Transverse colon (tissue), 4 donors: ENCODE data around the gene TLCD1. TPM values are rescaled to one million over a fixed set of nuclear protein-coding genes. Genes with fewer than 3 reads are reported as not detected.

Experiments used
- DNase-seq: peaks from one replicate; pipeline ENCODE4 v3.0.0-alpha.2; 2019
- H3K27ac ChIP-seq, 4 donors: fragments of 200-600 bp; sonication (generic); 2 replicates each; pipeline ENCODE4 v1.5.1; 2016 to 2018; ENCODE audit warnings: inconsistent platforms in 4 of 4
- H3K27me3 ChIP-seq: fragments of 200-600 bp; sonication (generic); 2 replicates; pipeline ENCODE4 v1.5.1; 2017; ENCODE audit warnings: inconsistent platforms
- H3K36me3 ChIP-seq, 4 donors: fragments of 200-600 bp; sonication (generic); 2 replicates each; pipeline ENCODE4 v1.5.1; 2017 to 2019; ENCODE audit warnings: inconsistent platforms in 4 of 4
- H3K4me1 ChIP-seq, 4 donors: fragments of 200-600 bp; sonication (generic); 2 replicates each; pipeline ENCODE4 v1.5.1; 2017 to 2020; ENCODE audit warnings: inconsistent platforms in 4 of 4
- H3K4me3 ChIP-seq, 4 donors: fragments of 200-600 bp; sonication (generic); 1 replicate in 1 of 4; 2 replicates in 3 of 4; pipeline versions ENCODE4 v1.5.1 to v1.6.1; 2017 to 2019; ENCODE audit warnings: inconsistent platforms in 4 of 4
- H3K9me3 ChIP-seq, 2 donors: fragments of 200-600 bp; sonication (generic); 2 replicates each; pipeline ENCODE4 v1.5.1; 2017 to 2019; ENCODE audit warnings: inconsistent platforms in 2 of 2
- EP300 ChIP-seq: sonication (generic); formaldehyde crosslinking; IDR thresholded peaks from one replicate; pipeline ENCODE4 v1.6.1; 2017; ENCODE audit warnings: antibody characterized with exemption, low read depth
- POLR2A ChIP-seq: fragments of 450-650 bp; IDR thresholded peaks from one replicate; pipeline ENCODE4 v1.6.1; 2016; ENCODE audit warnings: antibody characterized with exemption, mild to moderate bottlenecking, moderate library complexity
- POLR2AphosphoS5 ChIP-seq, 3 donors: sonication (generic); formaldehyde crosslinking; IDR thresholded peaks; one replicate each; pipeline ENCODE4 v1.6.1; 2016; ENCODE audit warnings: antibody characterized with exemption in 3 of 3
- WGBS, 2 donors: methylation state at CpG; one replicate each; pipeline ENCODE4 v1.1.5; 2018; ENCODE audit warnings: low coverage in 1 of 2; 5-methylcytosine and 5-hydroxymethylcytosine counted together
- in situ Hi-C, 4 donors: fragments of 200-750 bp; cut with MboI; loops; one replicate each; pipeline versions ENCODE4 v1.15.0 to v1.15.1; 2017; ENCODE audit warnings: low sequenced_read_pairs in 3 of 4, low pct_ligation_motif_present in 1 of 4, low pct_unique_long_range_greater_than_20kb in 1 of 4
- intact Hi-C: fragments of 100-400 bp; cut with DNase I; formaldehyde crosslinking; loops from one replicate; pipeline ENCODE4 v1.15.1; 2023; ENCODE audit warnings: low total_unique reads
- total RNA-seq, 4 donors: library from RNA; depleted of rRNA; stranded (reverse); fragments of >200 nt; gene quantifications; one replicate each; pipeline ENCODE4 v1.1.0, GENCODE V29; 2016
- TF ChIP-seq, protein P1 (sequence below), 5 experiments: fragments of 200-600 bp in 3 of 5; fragments of 450-650 bp in 2 of 5; sonication (generic) in 3 of 5; IDR thresholded peaks; 1 replicate in 2 of 5; 2 replicates in 3 of 5; pipeline ENCODE4 v1.5.1; 2016 to 2017; ENCODE audit warnings: antibody characterized with exemption in 5 of 5, inconsistent platforms in 3 of 5, mild to moderate bottlenecking in 2 of 5, moderate library complexity in 1 of 5

TLCD1 gene
- total RNA-seq, 4 donors from 2014 or later = 5.6 to 11.5 TPM; not detected in 2

DNA sequence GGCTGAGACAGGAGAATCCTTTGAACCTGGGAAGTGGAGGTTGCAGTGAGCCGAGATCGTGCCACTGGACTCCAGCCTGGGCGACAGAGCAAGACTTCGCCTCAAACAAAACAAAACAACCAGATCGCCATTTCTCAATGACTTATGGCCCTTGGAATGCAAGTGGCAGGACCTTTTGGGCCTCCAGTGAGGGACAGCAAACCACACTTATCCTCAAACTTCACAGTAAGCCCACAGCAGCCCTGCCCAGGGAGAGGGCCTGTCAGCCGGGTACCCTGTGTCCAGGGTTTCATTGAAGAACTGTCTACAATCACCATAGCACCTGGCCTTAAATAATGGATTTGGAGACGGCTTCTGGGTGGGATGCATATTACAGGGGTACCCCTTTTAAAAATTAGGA lies 29.5 kb upstream of the TLCD1 start:
- Histone ChIP-seq H3K4me3 (no peak overlapping the region), H3K4me1 (peaks cover 0 to 3% (median 3%) of the 10 kb centered on the region in 4 donors), H3K27me3 (no peaks in the 10 kb centered on the region), H3K27ac (no peak overlapping the region), H3K9me3 (no peaks in the 10 kb centered on the region), H3K36me3 (peaks cover 0 to 11% (median 1%) of the 10 kb centered on the region in 4 donors)
- no peak for DNase-seq
- intact Hi-C loops = no loop called here
- in situ Hi-C loops = loop anchor here (10.0 to 25.0 kb wide), 3 partner anchors 132 to 159 kb away; partner anchors contain the start of genes DHRS13 (in 2 of the 4) and FLOT2 (in 1 of the 4)
- TF ChIP-seq POLR2AphosphoS5 (IDR thresholded peaks at IDR 0.05) (no peak), EP300 (no peak), POLR2A (no peak)
- TF ChIP-seq, protein P1, sequence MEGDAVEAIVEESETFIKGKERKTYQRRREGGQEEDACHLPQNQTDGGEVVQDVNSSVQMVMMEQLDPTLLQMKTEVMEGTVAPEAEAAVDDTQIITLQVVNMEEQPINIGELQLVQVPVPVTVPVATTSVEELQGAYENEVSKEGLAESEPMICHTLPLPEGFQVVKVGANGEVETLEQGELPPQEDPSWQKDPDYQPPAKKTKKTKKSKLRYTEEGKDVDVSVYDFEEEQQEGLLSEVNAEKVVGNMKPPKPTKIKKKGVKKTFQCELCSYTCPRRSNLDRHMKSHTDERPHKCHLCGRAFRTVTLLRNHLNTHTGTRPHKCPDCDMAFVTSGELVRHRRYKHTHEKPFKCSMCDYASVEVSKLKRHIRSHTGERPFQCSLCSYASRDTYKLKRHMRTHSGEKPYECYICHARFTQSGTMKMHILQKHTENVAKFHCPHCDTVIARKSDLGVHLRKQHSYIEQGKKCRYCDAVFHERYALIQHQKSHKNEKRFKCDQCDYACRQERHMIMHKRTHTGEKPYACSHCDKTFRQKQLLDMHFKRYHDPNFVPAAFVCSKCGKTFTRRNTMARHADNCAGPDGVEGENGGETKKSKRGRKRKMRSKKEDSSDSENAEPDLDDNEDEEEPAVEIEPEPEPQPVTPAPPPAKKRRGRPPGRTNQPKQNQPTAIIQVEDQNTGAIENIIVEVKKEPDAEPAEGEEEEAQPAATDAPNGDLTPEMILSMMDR (IDR thresholded peaks at IDR 0.05) = no peak
- 94% methylated on average over 7 of the region's 7 CpGs; no CpG with 5 or more reads in 1 of the 2 donors for WGBS, 2 donors

- in situ Hi-C loops (loop anchor here (10.0 to 25.0 kb wide), 3 partner anchors 136 to 163 kb away; partner anchors contain the start of genes DHRS13 (in 2 of the 4) and FLOT2 (in 1 of the 4)), intact Hi-C loops (no loop called here)
- TF ChIP-seq, protein P1 (IDR thresholded peaks at IDR 0.05) = no peak
- TF ChIP-seq POLR2AphosphoS5 (IDR thresholded peaks at IDR 0.05) (peak in 1 of 3 donors; percentile 4), EP300 (no peak)
- 91 to 93% methylated on average over 4 to 10 of the region's 10 CpGs for WGBS, 2 donors
- Histone ChIP-seq H3K36me3 (no peaks in the 10 kb centered on the region), H3K4me3 (no peak overlapping the region), H3K27me3 (no peaks in the 10 kb centered on the region), H3K9me3 (no peaks in the 10 kb centered on the region), H3K27ac (no peak overlapping the region), H3K4me1 (peaks cover 9 to 37% (median 33%) of the 10 kb centered on the region in 4 donors)
- DNase-seq = no peak
These were observed 25.8 kb upstream of the TLCD1 start for GRCh38 chr17:28751600-28752366.

DNA sequence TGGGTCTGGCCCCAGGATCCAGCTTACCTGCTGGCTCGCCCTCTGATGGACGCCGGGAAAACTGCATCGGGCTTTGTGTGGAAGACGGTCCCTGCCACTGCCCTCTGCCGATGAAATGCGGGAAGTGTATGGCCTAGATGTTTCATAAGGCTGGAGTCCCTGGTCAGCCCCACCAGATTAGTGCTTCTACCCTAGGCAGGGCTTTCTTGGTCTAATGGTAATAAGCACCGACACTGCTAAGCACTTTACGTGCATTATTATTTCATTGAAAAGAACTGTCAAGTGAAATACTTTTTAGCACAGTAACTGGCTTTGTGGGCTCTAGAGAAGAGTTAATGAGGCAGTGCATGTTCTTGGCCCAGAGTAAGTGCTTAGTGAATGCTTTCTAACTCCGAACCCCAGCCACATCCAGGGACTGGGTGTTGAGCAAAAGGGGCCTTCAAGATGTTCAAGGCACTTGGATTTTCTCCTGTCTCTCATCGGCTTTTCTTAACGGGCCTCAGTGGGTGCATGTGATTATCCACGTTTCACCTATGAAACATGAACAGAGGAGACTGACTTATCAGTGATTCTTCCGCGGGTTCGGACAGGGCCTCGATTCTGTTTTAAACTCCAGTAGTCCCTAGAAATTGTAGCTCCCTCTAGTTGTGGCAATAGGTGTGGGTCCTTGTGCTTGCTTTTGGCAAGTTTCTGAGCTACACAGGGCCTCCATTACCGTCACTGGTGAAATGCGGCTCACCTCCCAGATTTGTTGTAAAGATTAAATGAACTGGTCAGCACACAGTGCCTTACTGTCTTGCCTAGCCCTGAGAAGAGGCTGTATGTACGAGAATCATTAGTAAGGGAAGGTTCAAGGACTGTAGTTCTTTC lies 24.4 kb upstream of the TLCD1 start:
- TF ChIP-seq POLR2AphosphoS5 (IDR thresholded peaks at IDR 0.05) (peak; percentile 28 to 78 (median 65)), POLR2A (peak; percentile 8), EP300 (no peak)
- TF ChIP-seq, protein P1 (IDR thresholded peaks at IDR 0.05) = peak; percentile 99 to 100 (median 100)
- intact Hi-C loops = no loop called here
- Histone ChIP-seq H3K27ac (peak overlapping the region; percentile 63 to 99 (median 98)), H3K9me3 (no peaks in the 10 kb centered on the region), H3K27me3 (no peaks in the 10 kb centered on the region), H3K4me1 (peaks cover 17 to 51% (median 47%) of the 10 kb centered on the region in 4 donors), H3K36me3 (no peaks in the 10 kb centered on the region), H3K4me3 (no peak overlapping the region)
- WGBS, 2 donors = 30 to 38% methylated on average over 3 to 20 of the region's 20 CpGs
- in situ Hi-C loops = loop anchor here (10.0 to 25.0 kb wide), 3 partner anchors 137 to 164 kb away; partner anchors contain the start of genes DHRS13 (in 2 of the 4) and FLOT2 (in 1 of the 4)
- peak; percentile 97 for DNase-seq
